Progenitor cell of endocrine pancreas (in vitro differentiated cells): ENCODE measurements around the gene ITGB2. TPM values are rescaled to one million over a fixed set of nuclear protein-coding genes. Genes with fewer than 3 reads are reported as not detected.
"Not testable (repeated sequence)": the region's sequence is repeated elsewhere in the genome, so short reads cannot be mapped to it uniquely, and the experiment has no call there.

ENCODE experiments used
- DNase-seq: peaks from one replicate; pipeline ENCODE4 v3.0.0; 2021; ENCODE audit warnings: low spot score; ENCODE audit not compliant: unreplicated experiment
- H3K27ac Mint-ChIP-seq: 2 replicates; pipeline ENCODE4 v1.8.0; 2021; ENCODE audit warnings: mild to moderate bottlenecking, moderate library complexity, mixed read lengths
- H3K27me3 Mint-ChIP-seq: 2 replicates; pipeline ENCODE4 v1.8.0; 2021; ENCODE audit warnings: mixed read lengths
- H3K36me3 Mint-ChIP-seq: 2 replicates; pipeline ENCODE4 v1.8.0; 2022; ENCODE audit warnings: mixed read lengths; ENCODE audit not compliant: insufficient read depth
- H3K4me1 Mint-ChIP-seq: 2 replicates; pipeline ENCODE4 v1.8.0; 2021; ENCODE audit warnings: low read depth, mixed read lengths
- H3K4me3 Mint-ChIP-seq: 2 replicates; pipeline ENCODE4 v1.8.0; 2021; ENCODE audit warnings: low read depth, mild to moderate bottlenecking, moderate library complexity, mixed read lengths
- H3K9me3 Mint-ChIP-seq: 2 replicates; pipeline ENCODE4 v1.8.0; 2021; ENCODE audit warnings: low read depth, mixed read lengths
- total RNA-seq: library from RNA; stranded (reverse); gene quantifications from 2 replicates; pipeline ENCODE4 v1.2.1, GENCODE V29; 2021
- TF ChIP-seq, protein P1 (sequence below): fragments of 200-600 bp; sonication (generic); IDR thresholded peaks from one replicate; pipeline ENCODE4 v1.5.0; 2021; ENCODE audit warnings: antibody characterized with exemption, mild to moderate bottlenecking; ENCODE audit not compliant: unreplicated experiment

ITGB2 gene
- total RNA-seq, 1 donor from 2014 or later, result 0.41 TPM

- Mint-ChIP-seq H3K27me3 (peaks cover 60% of the 10 kb centered on the region), H3K4me3 (no peak overlapping the region), H3K27ac (no peak overlapping the region), H3K9me3 (no peaks in the 10 kb centered on the region), H3K4me1 (peaks cover 1% of the 10 kb centered on the region), H3K36me3 (no peaks in the 10 kb centered on the region)
- no peak for DNase-seq
- TF ChIP-seq, protein P1, sequence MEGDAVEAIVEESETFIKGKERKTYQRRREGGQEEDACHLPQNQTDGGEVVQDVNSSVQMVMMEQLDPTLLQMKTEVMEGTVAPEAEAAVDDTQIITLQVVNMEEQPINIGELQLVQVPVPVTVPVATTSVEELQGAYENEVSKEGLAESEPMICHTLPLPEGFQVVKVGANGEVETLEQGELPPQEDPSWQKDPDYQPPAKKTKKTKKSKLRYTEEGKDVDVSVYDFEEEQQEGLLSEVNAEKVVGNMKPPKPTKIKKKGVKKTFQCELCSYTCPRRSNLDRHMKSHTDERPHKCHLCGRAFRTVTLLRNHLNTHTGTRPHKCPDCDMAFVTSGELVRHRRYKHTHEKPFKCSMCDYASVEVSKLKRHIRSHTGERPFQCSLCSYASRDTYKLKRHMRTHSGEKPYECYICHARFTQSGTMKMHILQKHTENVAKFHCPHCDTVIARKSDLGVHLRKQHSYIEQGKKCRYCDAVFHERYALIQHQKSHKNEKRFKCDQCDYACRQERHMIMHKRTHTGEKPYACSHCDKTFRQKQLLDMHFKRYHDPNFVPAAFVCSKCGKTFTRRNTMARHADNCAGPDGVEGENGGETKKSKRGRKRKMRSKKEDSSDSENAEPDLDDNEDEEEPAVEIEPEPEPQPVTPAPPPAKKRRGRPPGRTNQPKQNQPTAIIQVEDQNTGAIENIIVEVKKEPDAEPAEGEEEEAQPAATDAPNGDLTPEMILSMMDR, result no peak
Measured at GRCh38 chr21:44918107-44918470, 2.6 kb downstream of the ITGB2 start.

DNA sequence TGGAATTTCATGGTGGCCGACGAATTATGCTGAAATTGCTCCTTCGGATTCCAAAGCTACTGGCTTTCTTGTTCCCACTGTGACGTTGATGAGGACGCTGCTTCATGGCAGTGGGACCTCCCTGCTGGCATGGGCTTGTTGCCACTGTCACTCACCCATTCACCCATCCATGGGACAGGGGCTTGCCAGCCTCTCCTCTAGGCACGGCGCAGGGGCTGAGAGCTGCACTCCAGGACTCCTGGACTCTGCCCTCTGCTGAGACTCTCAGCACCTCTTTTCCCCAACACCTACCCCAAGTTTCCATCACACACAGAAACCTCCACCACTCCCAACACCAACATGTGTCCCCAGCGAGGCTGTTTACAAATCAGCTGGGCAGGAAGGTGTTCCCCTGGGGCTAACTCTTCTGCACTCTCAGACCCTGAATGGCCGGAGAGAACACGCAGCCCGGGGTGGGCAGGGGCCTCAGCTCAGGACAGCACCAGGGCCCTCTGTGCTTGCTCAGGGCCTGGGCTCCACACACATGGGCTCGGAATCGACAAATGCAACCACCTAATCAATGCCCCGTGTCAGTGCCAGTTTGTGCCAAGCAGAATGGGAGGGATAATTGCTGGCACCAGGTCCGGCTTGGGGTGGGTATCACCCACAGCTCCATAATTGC lies 3.1 kb downstream of the ITGB2 start:
- no peak for DNase-seq
- no peak overlapping the region for H3K4me3 Mint-ChIP-seq
- H3K27ac Mint-ChIP-seq, result no peak overlapping the region
- H3K36me3 Mint-ChIP-seq, result no peaks in the 10 kb centered on the region
- H3K9me3 Mint-ChIP-seq, result no peaks in the 10 kb centered on the region
- TF ChIP-seq, protein P1, result no peak
- peaks cover 1% of the 10 kb centered on the region for H3K4me1 Mint-ChIP-seq
- H3K27me3 Mint-ChIP-seq, result peaks cover 56% of the 10 kb centered on the region

GRCh38 chr21:44916965-44917364 lies 3.7 kb downstream of the ITGB2 start:
- H3K9me3 Mint-ChIP-seq, result no peaks in the 10 kb centered on the region
- peaks cover 1% of the 10 kb centered on the region for H3K4me1 Mint-ChIP-seq
- TF ChIP-seq, protein P1, result no peak
- H3K36me3 Mint-ChIP-seq, result no peaks in the 10 kb centered on the region
- DNase-seq, result no peak
- no peak overlapping the region for H3K4me3 Mint-ChIP-seq
- H3K27ac Mint-ChIP-seq, result no peak overlapping the region
- H3K27me3 Mint-ChIP-seq, result peaks cover 55% of the 10 kb centered on the region

DNA sequence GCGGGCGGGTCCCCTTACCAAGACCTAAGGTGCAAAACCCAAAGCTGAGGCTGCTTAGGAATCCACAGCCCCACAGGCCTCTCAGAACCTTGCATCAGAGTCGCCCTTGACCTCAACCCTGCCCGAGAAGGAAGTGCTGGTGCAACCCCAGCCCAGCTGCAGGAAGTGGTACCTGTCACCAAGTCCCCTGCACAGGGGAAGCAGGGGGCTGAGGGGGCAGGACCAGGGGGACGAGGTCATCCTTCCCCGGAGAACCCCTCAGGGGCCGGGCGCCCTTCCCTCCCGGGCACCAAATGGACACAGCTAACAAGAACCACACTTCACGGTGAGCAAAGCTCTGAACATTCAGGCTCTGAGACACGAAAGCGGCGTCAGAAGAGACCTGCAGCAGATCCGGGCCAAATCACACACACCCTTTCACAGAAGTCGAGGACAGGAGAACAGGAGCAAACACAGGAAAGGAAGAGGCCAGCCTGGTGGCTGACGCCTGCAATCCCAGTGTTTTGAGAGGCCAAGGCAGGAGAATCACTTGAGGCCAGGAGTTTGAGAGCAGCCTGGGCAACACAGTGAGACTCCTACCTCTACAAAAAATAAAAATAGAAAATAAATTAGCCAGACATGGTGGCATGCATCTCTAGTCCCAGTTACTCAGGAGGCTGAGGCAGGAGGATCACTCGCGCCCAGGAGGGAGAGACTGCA lies 6.4 kb downstream of the ITGB2 start:
- peaks cover 40% of the 10 kb centered on the region for H3K27me3 Mint-ChIP-seq
- TF ChIP-seq, protein P1, result no peak
- H3K4me1 Mint-ChIP-seq, result peaks cover 1% of the 10 kb centered on the region
- no peak overlapping the region for H3K27ac Mint-ChIP-seq
- no peaks in the 10 kb centered on the region for H3K36me3 Mint-ChIP-seq
- no peak overlapping the region for H3K4me3 Mint-ChIP-seq
- no peaks in the 10 kb centered on the region for H3K9me3 Mint-ChIP-seq
- DNase-seq, result no peak

DNA sequence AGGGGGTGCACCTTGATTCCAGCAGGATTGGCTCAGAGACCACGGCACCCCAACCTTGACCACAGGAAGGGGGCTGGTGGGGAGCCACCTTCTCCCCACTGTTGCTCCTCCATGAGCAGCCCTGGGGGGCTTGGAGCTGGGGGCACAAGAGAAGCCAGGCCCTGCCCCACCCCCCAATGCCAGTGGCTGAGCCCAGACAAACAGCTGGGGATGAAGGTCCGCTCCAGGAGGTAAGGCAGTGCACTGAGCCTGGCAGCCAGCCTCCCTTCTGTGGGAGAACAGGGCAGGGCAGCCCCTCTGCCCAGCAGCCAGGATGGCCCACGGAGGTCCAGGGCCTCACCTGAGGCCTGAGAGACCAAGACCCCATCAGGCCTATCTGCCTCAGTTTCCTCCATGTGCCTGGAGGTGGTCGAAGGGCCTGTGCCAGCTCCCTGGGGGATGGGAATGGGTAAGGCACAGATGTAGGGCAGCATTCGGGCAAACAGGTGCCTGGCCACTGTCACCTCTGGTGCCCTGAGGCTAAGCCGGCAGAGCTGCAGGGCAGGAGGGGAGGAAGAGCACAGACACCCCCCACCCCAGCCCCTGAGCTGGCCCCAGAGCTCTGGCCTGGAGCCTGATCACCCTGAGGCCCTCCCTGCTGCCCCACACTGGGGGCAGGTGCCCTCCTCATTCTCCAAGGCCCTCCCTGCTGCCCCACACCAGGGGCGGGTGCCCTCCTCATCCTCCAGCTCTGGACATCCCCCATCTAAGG lies 7.1 kb downstream of the ITGB2 start:
- TF ChIP-seq, protein P1, result no peak
- Mint-ChIP-seq H3K4me3 (no peak overlapping the region), H3K9me3 (no peaks in the 10 kb centered on the region), H3K4me1 (no peaks in the 10 kb centered on the region), H3K36me3 (no peaks in the 10 kb centered on the region), H3K27ac (no peak overlapping the region), H3K27me3 (peaks cover 42% of the 10 kb centered on the region)
- no peak for DNase-seq

DNA sequence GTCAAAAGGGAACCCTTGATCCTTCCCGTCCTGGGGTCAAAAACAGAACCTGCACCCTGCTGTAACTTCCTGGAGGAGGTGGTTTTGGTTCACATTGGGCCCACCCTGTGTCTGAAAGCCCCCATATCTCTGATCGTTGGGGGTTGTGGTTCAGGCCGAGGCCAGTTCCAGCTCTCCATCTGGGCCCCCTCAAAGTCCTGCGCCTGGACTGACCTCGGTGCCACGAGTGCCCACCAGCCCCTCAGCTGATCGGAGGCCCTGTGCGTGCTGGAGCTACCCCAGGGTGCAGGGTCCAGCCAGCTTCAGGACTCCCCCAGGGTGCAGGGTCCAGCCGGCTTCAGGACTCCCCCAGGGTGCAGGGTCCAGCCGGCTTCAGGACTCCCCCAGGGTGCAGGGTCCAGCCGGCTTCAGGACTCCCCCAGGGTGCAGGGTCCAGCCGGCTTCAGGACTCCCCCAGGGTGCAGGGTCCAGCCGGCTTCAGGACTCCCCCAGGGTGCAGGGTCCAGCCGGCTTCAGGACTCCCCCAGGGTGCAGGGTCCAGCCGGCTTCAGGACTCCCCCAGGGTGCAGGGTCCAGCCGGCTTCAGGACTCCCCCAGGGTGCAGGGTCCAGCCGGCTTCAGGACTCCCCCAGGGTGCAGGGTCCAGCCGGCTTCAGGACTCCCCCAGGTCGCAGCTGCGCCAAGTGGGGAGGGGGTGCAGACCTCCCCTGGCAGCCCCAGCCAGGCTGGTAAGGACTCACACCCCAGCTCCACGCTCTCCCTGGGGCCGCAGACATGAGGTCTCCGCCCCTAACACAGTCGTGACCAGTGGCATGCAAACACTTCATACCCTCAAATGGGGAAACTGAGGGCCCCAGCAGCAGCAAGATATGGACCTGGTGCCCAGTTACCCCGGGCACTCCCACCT lies 7.9 kb downstream of the ITGB2 start:
- not testable (repeated sequence) for H3K27ac Mint-ChIP-seq, H3K4me1 Mint-ChIP-seq, H3K9me3 Mint-ChIP-seq, H3K4me3 Mint-ChIP-seq, DNase-seq, H3K36me3 Mint-ChIP-seq
- H3K27me3 Mint-ChIP-seq, result peaks cover 39% of the 10 kb centered on the region
